HG02571 (cell line): ENCODE data around the gene TRAF7.
"Not testable (repeated sequence)": the region's sequence is repeated elsewhere in the genome, so short reads cannot be mapped to it uniquely, and the experiment has no call there.

Experiments used
- ATAC-seq: cut with Tn5 transposase; IDR thresholded peaks from one replicate; pipeline ENCODE4 v1.9.1; 2021; ENCODE audit warnings: mild to moderate bottlenecking, moderate library complexity; ENCODE audit not compliant: unreplicated experiment

Gene TRAF7

GRCh38 chr16:2197765-2198164, 42.2 kb downstream of the TRAF7 start:
- ATAC-seq, result no peak

DNA sequence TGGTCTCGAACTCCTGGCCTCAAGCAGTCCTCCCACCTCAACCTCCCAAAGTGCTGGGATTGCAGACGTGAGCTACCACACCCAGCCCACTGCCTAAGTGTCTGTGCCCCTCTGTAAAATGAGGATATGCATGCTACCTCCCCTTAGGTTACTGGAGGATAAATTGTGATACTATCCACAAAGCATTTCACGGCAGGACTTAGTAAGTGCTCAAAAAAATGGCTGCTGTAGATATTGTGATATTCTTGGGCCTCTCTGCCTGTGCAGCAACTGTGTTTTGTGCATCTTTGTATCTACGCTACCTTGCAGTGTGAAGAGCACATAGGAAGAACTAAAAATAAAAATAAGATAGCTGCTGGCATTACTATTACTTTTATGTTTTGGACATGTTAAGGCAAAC, 42.7 kb downstream of the TRAF7 start:
- ATAC-seq, result no peak

DNA sequence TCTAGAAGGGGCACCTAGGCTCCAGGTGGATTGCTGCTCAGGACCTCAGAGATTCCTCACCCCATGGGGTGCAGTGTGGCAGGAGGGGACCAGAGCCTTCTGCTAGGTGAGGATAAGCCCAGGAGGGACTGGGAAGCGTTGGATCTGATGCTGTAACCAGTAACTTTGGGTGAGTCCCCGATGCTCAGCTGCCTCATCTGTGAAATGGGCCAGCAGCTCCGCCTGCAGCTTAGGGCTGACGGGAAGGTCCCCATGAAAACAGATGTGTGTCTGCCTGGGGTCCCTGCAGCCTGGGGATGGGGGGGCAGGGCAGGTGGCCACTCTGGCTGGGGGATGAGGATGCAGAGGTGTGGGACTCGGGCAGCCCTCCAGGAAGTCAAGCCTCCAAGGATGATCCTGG, 43.5 kb downstream of the TRAF7 start:
- ATAC-seq, result no peak

- no peak for ATAC-seq
These were observed 44.1 kb downstream of the TRAF7 start for GRCh38 chr16:2199621-2200139.

DNA sequence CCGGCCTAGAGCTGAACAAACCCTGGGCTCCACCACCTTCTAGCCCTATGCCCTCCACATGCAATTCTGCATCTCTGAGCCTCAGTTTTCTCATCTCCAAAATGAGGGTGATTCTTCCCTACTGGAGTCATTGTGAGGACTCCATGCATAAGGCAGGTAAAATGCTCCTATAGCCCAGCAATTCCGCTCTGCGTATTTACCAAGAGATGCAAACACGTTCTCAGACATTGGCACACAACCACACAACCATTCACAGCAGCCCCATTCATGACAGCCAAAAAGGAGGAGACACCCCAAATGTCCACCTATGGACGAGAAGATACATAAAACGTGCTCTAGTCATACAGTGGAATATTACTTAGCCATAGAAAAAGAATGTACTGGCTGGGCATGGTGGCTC, 44.7 kb downstream of the TRAF7 start:
- ATAC-seq, result no peak

DNA sequence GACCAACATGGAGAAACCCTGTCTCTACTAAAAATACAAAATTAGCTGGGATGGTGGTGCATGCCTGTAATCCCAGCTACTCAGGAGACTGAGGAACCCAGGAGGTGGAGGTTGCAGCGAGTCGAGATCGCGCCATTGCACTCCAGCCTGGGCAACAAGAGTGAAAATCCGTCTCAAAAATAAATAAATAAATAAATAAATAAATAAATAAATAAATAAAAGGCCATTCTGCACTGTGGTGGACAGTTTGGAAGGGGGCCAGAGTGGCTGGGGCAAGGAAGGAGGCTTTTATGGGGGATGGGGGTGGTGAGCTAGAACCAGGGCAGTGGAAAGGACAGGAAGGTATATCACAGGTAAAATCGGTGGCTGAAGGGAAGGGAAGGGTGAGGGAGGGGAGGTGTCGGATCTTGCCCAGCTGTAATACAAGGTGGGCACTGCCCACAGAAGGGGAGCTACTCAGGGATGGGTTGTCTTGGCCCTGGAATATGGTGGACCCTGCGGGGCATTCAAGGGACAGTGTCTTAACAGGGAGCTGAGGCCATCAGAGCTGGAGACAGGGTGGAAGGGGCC, 47.6 kb downstream of the TRAF7 start:
- ATAC-seq, result not testable (repeated sequence)

DNA sequence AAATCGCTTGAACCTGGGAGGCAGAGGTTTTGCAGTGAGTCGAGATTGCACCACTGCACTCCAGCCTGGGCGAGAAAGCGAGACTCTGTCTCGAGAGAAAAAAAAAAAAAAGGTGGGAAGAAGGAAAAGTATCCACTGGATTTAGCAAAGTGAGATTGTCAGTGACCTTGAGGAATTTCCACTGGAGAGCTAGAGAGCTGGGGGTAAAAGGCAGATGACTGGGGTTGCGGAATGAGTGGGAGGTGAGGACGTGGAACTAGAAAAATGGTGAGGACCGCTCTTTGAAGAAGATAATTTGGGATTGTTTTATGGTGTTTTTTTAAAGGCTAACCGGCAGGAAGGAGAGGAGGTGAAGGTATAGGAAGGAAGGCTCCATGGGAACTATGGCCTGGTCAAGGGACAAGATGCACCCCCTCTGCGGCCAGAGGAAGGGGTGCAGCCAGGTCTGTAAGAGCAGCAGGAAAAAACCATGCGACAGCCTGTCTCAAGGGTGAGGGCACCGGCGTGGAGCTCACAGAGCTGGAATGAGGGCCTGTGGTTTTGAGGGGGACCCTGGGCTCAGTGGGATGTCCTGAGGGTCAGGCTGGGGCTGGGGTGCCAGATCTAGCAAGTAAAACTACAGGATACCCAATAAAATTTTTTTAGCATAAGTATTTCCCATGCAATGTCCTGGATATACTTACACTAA, 49.0 kb downstream of the TRAF7 start:
- ATAC-seq, result no peak

GRCh38 chr16:2205104-2205966, 49.8 kb downstream of the TRAF7 start, which contains the start of gene MLST8:
Gene MLST8, plus strand, starts transcription at chr16:2205454. Its CDS starts 632 bp downstream, at chr16:2206086.
- peak; percentile 68 for ATAC-seq

DNA sequence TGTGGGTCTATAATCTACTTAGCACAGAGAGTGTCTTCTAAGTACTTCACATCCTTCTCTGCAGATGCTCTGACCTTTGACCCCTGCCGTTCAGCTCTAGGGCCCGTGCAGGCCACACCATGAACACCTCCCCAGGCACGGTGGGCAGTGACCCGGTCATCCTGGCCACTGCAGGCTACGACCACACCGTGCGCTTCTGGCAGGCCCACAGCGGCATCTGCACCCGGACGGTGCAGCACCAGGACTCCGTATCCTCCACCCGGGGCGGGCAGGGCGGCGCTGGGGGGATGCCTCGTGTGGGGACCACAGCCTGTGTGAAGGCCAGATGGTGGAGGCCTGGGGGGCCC, 50.4 kb downstream of the TRAF7 start:
- peak; percentile 14 for ATAC-seq

- ATAC-seq, result no peak
These were observed 50.8 kb downstream of the TRAF7 start for GRCh38 chr16:2206420-2206779.

DNA sequence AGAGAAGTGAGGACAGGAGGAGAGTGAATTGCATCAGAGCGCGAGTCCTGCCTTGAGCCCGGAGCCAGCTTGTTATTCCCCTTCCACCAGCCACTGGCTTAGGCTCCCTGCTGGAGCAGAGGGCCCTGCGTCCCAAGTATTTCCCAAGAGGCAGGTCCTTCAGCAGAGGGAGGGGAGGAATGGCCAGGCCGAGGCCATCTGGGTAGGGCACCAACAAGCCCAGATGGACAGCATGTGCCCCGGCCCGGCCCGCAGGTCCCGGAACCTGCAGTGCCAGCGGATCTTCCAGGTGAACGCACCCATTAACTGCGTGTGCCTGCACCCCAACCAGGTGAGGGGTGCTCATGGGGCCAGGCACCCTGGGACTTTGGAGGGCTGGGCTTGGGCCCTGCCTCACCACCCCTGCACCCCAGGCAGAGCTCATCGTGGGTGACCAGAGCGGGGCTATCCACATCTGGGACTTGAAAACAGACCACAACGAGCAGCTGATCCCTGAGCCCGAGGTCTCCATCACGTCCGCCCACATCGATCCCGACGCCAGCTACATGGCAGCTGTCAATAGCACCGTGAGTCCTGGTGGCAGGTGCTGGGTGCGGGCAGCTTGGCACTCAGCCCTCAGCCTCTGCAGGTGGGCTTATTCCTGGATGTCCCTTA, 51.3 kb downstream of the TRAF7 start:
- ATAC-seq, result no peak

- ATAC-seq, result no peak
These were observed 52.3 kb downstream of the TRAF7 start for GRCh38 chr16:2207872-2208271.

DNA sequence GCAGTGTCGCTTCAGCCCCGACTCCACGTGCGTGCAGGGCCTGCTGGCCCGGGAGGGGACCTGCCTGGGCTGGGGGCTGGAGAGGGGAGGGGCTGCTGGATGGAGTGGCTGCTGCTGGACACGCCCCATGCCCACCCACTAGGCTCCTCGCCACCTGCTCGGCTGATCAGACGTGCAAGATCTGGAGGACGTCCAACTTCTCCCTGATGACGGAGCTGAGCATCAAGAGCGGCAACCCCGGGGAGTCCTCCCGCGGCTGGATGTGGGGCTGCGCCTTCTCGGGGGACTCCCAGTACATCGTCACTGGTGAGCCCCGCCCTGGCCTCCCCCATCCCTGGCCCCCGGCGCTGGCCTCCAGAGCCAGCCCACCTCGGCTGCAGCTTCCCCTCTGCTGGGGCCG, 52.7 kb downstream of the TRAF7 start:
- ATAC-seq, result no peak

DNA sequence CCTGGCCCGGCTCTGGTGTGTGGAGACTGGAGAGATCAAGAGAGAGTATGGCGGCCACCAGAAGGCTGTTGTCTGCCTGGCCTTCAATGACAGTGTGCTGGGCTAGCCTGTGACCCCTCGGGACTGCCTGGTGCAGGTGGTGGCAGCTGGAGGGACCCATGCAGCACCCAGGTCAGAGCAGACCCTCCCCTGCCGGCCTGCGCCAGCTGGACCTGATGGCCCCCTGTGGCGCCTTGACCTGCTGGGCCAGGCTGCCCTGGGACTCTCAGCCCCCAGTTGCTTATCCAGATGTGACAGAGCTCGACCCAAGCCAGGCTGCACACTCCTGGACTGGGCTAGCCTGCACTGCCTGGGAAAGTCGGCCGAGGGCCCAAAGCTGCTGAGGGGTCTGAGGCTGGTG, 53.2 kb downstream of the TRAF7 start:
- no peak for ATAC-seq

GRCh38 chr16:2209258-2210008, 53.9 kb downstream of the TRAF7 start:
- ATAC-seq, result no peak

DNA sequence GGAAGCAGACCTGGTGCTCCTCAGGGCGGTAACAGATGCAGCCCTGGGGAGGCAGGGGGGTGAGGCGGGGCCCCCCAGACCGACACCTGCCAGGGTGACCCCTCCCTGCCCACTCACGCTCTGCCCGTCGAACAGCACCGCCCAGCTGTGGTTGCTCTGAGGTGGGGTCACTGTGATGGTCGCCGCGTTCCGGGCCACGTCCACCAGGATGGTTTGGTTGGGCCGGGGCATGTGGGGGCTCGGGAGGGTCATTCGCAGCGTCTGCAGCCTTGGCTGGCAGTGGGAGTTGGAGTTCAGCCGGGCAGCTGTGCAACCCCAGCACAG, 54.4 kb downstream of the TRAF7 start:
- ATAC-seq, result no peak

DNA sequence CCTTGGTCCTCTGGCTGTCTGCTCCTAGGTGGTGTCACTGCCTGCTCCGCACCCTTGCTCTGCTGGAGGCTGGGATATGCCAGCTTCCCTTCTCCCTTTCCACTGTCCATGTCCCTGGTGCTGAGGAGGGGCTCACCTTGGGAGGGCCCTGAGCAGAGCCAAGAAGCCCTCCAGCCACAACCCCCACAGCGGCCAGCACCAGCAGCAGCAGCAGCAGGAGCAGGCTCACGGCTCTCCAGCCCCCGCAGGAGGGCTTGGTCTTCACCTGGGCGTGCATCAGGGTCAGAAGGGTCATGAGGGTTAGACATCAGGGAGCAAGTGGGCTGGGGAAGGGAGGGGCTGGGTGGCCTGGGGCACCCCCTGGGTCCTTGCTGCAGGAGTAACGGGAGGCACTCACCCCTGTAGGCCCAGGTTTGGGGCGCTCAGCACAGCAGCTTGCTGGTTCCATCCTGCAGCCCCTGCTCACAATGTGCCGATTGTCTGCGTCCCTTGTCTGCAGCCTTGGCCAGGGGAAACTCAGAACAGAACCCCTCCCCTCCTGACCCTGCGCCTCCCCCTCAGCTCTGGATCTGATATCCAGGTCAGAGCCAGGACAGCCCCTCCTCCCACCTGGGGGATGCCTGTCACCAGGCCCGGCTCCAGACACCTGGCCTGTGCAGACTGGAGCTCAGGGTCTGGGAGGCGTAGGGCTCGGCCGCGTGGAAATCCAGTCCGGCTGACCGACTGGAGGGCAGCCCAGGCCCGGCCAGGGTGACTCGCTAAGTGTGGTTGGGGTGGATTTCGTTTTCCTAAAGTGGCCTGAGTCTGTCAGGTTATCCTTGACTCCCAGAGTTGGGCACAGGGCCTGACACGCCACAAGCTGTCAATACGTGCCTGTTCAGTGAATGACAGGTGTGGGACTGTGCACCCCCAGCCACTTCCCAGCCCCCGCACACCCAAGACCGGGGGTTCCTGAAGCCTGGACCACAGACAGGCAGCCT, 55.1 kb downstream of the TRAF7 start, which contains the start of gene BRICD5:
Gene BRICD5, minus strand, starts transcription at position 478 of the 980 bp plus-strand sequence. Its CDS starts 30 bp downstream, at position 448.
- ATAC-seq, result no peak

DNA sequence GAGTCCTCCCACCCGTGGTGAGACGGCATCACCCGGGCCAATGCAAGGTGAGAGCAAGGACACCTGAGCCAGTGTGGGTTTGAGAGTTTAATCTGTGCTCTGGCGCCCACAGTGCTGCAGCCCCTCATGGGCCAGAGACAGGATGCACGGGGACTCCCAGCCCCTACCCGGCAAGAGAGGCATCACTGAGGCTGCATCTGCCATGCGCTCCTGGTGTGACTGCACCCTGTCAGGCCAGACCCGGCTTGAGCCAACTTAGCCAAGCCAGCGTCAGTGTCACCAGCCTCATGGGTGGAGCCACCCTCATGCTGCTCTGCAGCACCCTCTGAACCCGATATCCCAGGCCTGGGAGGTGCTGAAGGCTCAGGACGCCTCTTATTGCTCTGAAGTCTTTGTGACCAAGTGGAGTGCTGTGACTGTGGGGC, 56.4 kb downstream of the TRAF7 start:
- ATAC-seq, result no peak
